Upper lobe of left lung (tissue), 6 donors: Measurements from ENCODE around the gene MRPL14. TPM values are rescaled to one million over a fixed set of nuclear protein-coding genes. Genes with fewer than 3 reads are reported as not detected.

Source experiments
- ATAC-seq, 2 donors: fragments of 200-7000 bp; cut with Tn5 transposase; one replicate each; pipeline ENCODE4 v1.9.1; 2022; ENCODE audit warnings: mild to moderate bottlenecking in 2 of 2, moderate library complexity in 2 of 2; ENCODE audit not compliant: low FRiP score in 2 of 2
- DNase-seq, 2 donors: peaks; one replicate each; pipeline ENCODE4 v3.0.0-alpha.2; 2019 to 2020
- H3K27ac ChIP-seq, 4 donors: fragments of 200-600 bp; sonication (generic); one replicate each; pipeline ENCODE4 v1.5.1; 2016 to 2019
- H3K27me3 ChIP-seq, 4 donors: fragments of 200-600 bp; sonication (generic); one replicate each; pipeline ENCODE4 v1.5.1; 2017 to 2019
- H3K36me3 ChIP-seq, 4 donors: fragments of 200-600 bp; sonication (generic); one replicate each; pipeline ENCODE4 v1.5.1; 2016 to 2019
- H3K4me1 ChIP-seq, 4 donors: fragments of 200-600 bp; sonication (generic); one replicate each; pipeline ENCODE4 v1.5.1; 2018 to 2019
- H3K4me3 ChIP-seq, 4 donors: fragments of 200-600 bp; sonication (generic); one replicate each; pipeline ENCODE4 v1.5.1; 2017 to 2019; ENCODE audit warnings: mild to moderate bottlenecking in 2 of 4, moderate library complexity in 1 of 4
- H3K9me3 ChIP-seq, 4 donors: fragments of 200-600 bp; sonication (generic); one replicate each; pipeline ENCODE4 v1.5.1; 2018 to 2019
- CTCF ChIP-seq, 6 experiments: fragments of 450-650 bp in 4 of 6; fragments of 200-600 bp in 2 of 6; sonication (generic) in 2 of 6; IDR thresholded peaks; one replicate each; pipeline ENCODE4 v1.5.1; 2016 to 2019; ENCODE audit warnings: antibody characterized with exemption in 6 of 6
- EP300 ChIP-seq, 4 donors: sonication (generic); formaldehyde crosslinking; IDR thresholded peaks; one replicate each; pipeline ENCODE4 v1.5.1; 2017; ENCODE audit warnings: antibody characterized with exemption in 4 of 4, control low read depth in 2 of 4
- POLR2A ChIP-seq, 4 donors: fragments of 450-650 bp; IDR thresholded peaks; one replicate each; pipeline ENCODE4 v1.5.1; 2016 to 2017; ENCODE audit warnings: antibody characterized with exemption in 4 of 4, mild to moderate bottlenecking in 2 of 4
- POLR2AphosphoS5 ChIP-seq, 2 donors: sonication (generic); formaldehyde crosslinking; IDR thresholded peaks; one replicate each; pipeline ENCODE4 v1.5.1; 2017; ENCODE audit warnings: antibody characterized with exemption in 2 of 2
- WGBS, 2 donors: methylation state at CpG; one replicate each; pipeline ENCODE4 v1.1.5; 2017 to 2018; 5-methylcytosine and 5-hydroxymethylcytosine counted together
- total RNA-seq, 6 donors: library from RNA; depleted of rRNA in 4 of 6; stranded (reverse); fragments of >200 nt in 4 of 6; gene quantifications; one replicate each; pipeline versions ENCODE4 v1.1.0 to v1.2.1, GENCODE V29; 2016 to 2021
- donor health status: DM: no; HTN: no; CAD: no; lungs with moderate emphysema.
- donor health status: DM: no; HTN: yes; CAD: no; lungs with severe emphysema.

Gene MRPL14
- total RNA-seq, 6 donors from 2014 or later = 89.1 to 164 (median 97.7) TPM

GRCh38 chr6:44110005-44110676 lies 17.1 kb downstream of the MRPL14 start:
- Histone ChIP-seq H3K27me3 (no peaks in the 10 kb centered on the region), H3K36me3 (peaks cover 9 to 72% (median 38%) of the 10 kb centered on the region in 4 donors), H3K4me1 (peaks cover 9 to 29% (median 15%) of the 10 kb centered on the region in 4 donors), H3K4me3 (no peak overlapping the region), H3K9me3 (no peaks in the 10 kb centered on the region), H3K27ac (peak overlapping the region in 3 of 4 donors; percentile 2 to 6 (median 2))
- ATAC-seq (no peak), DNase-seq (no peak)
- 75 to 83% methylated on average over 6 of the region's 6 CpGs for WGBS, 2 donors
- TF ChIP-seq EP300 (IDR thresholded peaks at IDR 0.05) = no peak
- no peak for TF ChIP-seq POLR2AphosphoS5 (IDR thresholded peaks at IDR 0.05)
- TF ChIP-seq POLR2A (IDR thresholded peaks at IDR 0.05) = no peak
- TF ChIP-seq CTCF (IDR thresholded peaks at IDR 0.05) = no peak

DNA sequence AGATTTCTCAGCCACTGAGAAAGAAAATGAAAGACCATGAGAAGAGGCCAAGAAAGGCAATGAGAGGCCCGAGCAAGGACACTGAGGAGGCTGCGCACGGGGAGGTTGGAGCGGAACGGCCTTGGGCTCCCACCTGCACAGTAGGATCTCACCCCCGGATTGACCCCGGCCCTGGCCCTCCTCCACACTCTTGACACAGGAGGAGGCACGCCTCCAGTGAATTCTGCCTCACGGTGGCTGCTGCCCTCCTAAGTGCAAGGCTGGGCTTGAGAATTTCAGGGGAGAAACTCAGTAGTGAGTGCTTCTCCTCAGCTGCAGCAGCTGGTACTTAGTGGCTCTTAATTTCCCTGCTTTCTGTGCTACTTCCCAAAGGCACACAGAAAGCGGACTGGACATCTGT lies 18.0 kb downstream of the MRPL14 start:
- no peak for ATAC-seq
- no peaks in the 10 kb centered on the region for H3K27me3 ChIP-seq
- no peak for TF ChIP-seq POLR2A (IDR thresholded peaks at IDR 0.05)
- TF ChIP-seq CTCF (IDR thresholded peaks at IDR 0.05) = no peak
- no peak for TF ChIP-seq POLR2AphosphoS5 (IDR thresholded peaks at IDR 0.05)
- TF ChIP-seq EP300 (IDR thresholded peaks at IDR 0.05) = no peak
- no peak for DNase-seq
- no peak overlapping the region for H3K27ac ChIP-seq
- H3K9me3 ChIP-seq = no peaks in the 10 kb centered on the region
- WGBS, 2 donors = 83 to 94% methylated on average over 9 to 10 of the region's 10 CpGs
- H3K36me3 ChIP-seq = peaks cover 9 to 65% (median 34%) of the 10 kb centered on the region in 4 donors
- no peak overlapping the region for H3K4me3 ChIP-seq
- peaks cover 19 to 38% (median 23%) of the 10 kb centered on the region in 4 donors for H3K4me1 ChIP-seq

DNA sequence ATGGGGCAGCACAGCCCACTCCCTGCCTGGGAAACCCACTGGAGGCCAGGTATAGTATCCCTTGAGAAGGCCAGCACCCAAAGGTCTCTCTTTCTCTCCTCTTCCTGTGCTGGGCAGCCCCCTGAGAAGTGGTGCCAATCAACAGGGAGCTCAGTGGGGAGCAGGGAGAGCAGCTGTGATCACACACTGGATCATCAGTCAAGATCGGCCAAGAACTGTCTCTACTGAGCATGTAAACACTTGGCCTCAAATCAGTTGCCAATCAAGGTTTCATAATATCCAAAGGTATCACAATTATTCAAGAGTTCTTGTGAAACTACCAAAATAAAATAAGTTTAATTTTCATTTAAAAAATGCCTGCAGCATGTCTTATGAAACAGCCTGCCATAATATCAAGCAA lies 18.8 kb downstream of the MRPL14 start:
- ATAC-seq = no peak
- WGBS, 2 donors = 61 to 89% methylated on average over 1 of the region's 1 CpG
- peaks cover 4 to 65% (median 29%) of the 10 kb centered on the region in 4 donors for H3K36me3 ChIP-seq

GRCh38 chr6:44107017-44107416 lies 20.2 kb downstream of the MRPL14 start:
- no peak overlapping the region for H3K4me3 ChIP-seq
- no peaks in the 10 kb centered on the region for H3K27me3 ChIP-seq
- H3K9me3 ChIP-seq = no peaks in the 10 kb centered on the region
- DNase-seq = no peak
- WGBS, 2 donors = 90% methylated on average over 5 of the region's 5 CpGs
- H3K27ac ChIP-seq = peak overlapping the region in 2 of 4 donors; percentile 12 to 24
- H3K36me3 ChIP-seq = peaks cover 0 to 50% (median 20%) of the 10 kb centered on the region in 4 donors
- TF ChIP-seq POLR2AphosphoS5 (IDR thresholded peaks at IDR 0.05) = no peak
- no peak for TF ChIP-seq CTCF (IDR thresholded peaks at IDR 0.05)
- TF ChIP-seq EP300 (IDR thresholded peaks at IDR 0.05) = no peak
- TF ChIP-seq POLR2A (IDR thresholded peaks at IDR 0.05) = no peak
- H3K4me1 ChIP-seq = peaks cover 25 to 48% (median 31%) of the 10 kb centered on the region in 4 donors
- no peak for ATAC-seq

More for the DNA sequence above, 18.8 kb downstream of the MRPL14 start:
- no peak overlapping the region for H3K4me3 ChIP-seq
- H3K4me1 ChIP-seq = peaks cover 21 to 45% (median 29%) of the 10 kb centered on the region in 4 donors
- no peaks in the 10 kb centered on the region for H3K27me3 ChIP-seq
- H3K9me3 ChIP-seq = no peaks in the 10 kb centered on the region
- no peak for TF ChIP-seq CTCF (IDR thresholded peaks at IDR 0.05)
- TF ChIP-seq POLR2A (IDR thresholded peaks at IDR 0.05) = no peak
- TF ChIP-seq EP300 (IDR thresholded peaks at IDR 0.05) = no peak
- TF ChIP-seq POLR2AphosphoS5 (IDR thresholded peaks at IDR 0.05) = no peak
- H3K27ac ChIP-seq = no peak overlapping the region
- DNase-seq = no peak
